Measurements from ENCODE around the gene NUP210L. TPM values are rescaled to one million over a fixed set of nuclear protein-coding genes. Genes with fewer than 3 reads are reported as not detected.

The NUP210L gene
- total and polyA plus RNA-seq, 2 of the 13 experiments (the other 11 are each of a cell fraction or from before 2014, with no cell fraction given) = not detected

DNA sequence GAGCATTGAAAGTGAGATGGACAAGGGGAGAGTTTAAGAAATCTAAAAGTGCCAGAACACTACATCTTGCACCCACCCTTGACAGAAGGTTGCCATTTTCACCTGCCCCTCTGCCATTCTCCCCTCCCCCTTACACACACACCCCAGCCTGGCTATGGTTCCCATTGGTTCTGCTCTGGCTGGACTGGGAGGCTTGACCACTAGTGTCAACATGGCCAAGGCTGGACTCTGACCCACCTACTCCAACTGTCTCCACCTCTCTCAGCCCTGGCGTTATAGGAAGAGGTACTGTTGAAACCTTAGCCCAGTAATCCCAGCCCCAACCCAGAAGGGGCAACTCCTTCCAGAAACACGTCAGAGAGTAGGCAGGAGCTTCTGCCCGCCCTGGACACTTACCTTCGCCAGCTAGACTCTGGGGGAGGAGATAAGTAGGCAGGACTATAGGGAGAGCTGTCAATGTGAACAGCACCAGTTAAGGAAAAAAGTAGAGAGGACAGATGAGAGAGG is 201.0 kb downstream of the NUP210L start (continued):
- TF ChIP-seq FOXO1 (CRISPR knock-in tag; IDR thresholded peaks at IDR 0.05) = peak; percentile 64
- no peak for TF ChIP-seq ZMAT3 (CRISPR knock-in tag; conservative IDR thresholded peaks at IDR 0.05)
- TF ChIP-seq ATF1 (CRISPR knock-in tag; IDR thresholded peaks at IDR 0.05) = no peak; the same call in 1 of the 2 replicates
- TF ChIP-seq ELF1 (CRISPR knock-in tag; IDR thresholded peaks at IDR 0.05) = peak; percentile 27; the same call in 1 of the 2 replicates
- no peak for TF ChIP-seq ATF7 (IDR thresholded peaks at IDR 0.05)
- TF ChIP-seq ATF7 (CRISPR knock-in tag; IDR thresholded peaks at IDR 0.05) = no peak
- TF ChIP-seq CENPT (CRISPR knock-in tag; IDR thresholded peaks at IDR 0.05; ENCODE audit: low read depth) = no peak
- TF ChIP-seq, protein P1, sequence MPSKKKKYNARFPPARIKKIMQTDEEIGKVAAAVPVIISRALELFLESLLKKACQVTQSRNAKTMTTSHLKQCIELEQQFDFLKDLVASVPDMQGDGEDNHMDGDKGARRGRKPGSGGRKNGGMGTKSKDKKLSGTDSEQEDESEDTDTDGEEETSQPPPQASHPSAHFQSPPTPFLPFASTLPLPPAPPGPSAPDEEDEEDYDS (CRISPR knock-in tag; IDR thresholded peaks at IDR 0.05) = peak; percentile 73; the same call in 1 of the 2 replicates
- no peak for TF ChIP-seq MLLT10 (CRISPR knock-in tag; IDR thresholded peaks at IDR 0.05)
- no peak for TF ChIP-seq HNRNPK (IDR thresholded peaks at IDR 0.05; ENCODE audit: low read depth, low read length, poor library complexity, severe bottlenecking)
- TF ChIP-seq HNF4A (CRISPR knock-in tag; IDR thresholded peaks at IDR 0.05) = peak; percentile 89
- TF ChIP-seq TMF1 (CRISPR knock-in tag; IDR thresholded peaks at IDR 0.05; ENCODE audit: low read depth) = no peak
- TF ChIP-seq, protein P2, sequence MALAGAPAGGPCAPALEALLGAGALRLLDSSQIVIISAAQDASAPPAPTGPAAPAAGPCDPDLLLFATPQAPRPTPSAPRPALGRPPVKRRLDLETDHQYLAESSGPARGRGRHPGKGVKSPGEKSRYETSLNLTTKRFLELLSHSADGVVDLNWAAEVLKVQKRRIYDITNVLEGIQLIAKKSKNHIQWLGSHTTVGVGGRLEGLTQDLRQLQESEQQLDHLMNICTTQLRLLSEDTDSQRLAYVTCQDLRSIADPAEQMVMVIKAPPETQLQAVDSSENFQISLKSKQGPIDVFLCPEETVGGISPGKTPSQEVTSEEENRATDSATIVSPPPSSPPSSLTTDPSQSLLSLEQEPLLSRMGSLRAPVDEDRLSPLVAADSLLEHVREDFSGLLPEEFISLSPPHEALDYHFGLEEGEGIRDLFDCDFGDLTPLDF (CRISPR knock-in tag; IDR thresholded peaks at IDR 0.05) = no peak
- no peak for TF ChIP-seq MXD4 (CRISPR knock-in tag; IDR thresholded peaks at IDR 0.05)
- TF ChIP-seq TRIM24 (CRISPR knock-in tag; IDR thresholded peaks at IDR 0.05) = no peak
- no peak for TF ChIP-seq HNRNPH1 (optimal IDR thresholded peaks at IDR 0.05; ENCODE audit: low read depth, low read length)
- TF ChIP-seq, protein P3, sequence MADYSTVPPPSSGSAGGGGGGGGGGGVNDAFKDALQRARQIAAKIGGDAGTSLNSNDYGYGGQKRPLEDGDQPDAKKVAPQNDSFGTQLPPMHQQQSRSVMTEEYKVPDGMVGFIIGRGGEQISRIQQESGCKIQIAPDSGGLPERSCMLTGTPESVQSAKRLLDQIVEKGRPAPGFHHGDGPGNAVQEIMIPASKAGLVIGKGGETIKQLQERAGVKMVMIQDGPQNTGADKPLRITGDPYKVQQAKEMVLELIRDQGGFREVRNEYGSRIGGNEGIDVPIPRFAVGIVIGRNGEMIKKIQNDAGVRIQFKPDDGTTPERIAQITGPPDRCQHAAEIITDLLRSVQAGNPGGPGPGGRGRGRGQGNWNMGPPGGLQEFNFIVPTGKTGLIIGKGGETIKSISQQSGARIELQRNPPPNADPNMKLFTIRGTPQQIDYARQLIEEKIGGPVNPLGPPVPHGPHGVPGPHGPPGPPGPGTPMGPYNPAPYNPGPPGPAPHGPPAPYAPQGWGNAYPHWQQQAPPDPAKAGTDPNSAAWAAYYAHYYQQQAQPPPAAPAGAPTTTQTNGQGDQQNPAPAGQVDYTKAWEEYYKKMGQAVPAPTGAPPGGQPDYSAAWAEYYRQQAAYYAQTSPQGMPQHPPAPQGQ (CRISPR knock-in tag; IDR thresholded peaks at IDR 0.05; ENCODE audit: borderline replicate concordance) = no peak
- TF ChIP-seq MAF1 (CRISPR knock-in tag; IDR thresholded peaks at IDR 0.05; ENCODE audit: borderline replicate concordance) = no peak
- 0 out of 2 replicates have a peak, but pooled peaks have one; percentile 24 for TF ChIP-seq NR2F6 (IDR thresholded peaks at IDR 0.05)
- TF ChIP-seq NR2F6 (CRISPR knock-in tag; IDR thresholded peaks at IDR 0.05) = peak; percentile 56; the same call in 1 of the 2 replicates
- TF ChIP-seq, protein P4, sequence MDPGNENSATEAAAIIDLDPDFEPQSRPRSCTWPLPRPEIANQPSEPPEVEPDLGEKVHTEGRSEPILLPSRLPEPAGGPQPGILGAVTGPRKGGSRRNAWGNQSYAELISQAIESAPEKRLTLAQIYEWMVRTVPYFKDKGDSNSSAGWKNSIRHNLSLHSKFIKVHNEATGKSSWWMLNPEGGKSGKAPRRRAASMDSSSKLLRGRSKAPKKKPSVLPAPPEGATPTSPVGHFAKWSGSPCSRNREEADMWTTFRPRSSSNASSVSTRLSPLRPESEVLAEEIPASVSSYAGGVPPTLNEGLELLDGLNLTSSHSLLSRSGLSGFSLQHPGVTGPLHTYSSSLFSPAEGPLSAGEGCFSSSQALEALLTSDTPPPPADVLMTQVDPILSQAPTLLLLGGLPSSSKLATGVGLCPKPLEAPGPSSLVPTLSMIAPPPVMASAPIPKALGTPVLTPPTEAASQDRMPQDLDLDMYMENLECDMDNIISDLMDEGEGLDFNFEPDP (CRISPR knock-in tag; conservative IDR thresholded peaks at IDR 0.05) = no peak
- no peak for TF ChIP-seq ZFP82 (CRISPR knock-in tag; IDR thresholded peaks at IDR 0.05; ENCODE audit: borderline replicate concordance)
- TF ChIP-seq, protein P5, sequence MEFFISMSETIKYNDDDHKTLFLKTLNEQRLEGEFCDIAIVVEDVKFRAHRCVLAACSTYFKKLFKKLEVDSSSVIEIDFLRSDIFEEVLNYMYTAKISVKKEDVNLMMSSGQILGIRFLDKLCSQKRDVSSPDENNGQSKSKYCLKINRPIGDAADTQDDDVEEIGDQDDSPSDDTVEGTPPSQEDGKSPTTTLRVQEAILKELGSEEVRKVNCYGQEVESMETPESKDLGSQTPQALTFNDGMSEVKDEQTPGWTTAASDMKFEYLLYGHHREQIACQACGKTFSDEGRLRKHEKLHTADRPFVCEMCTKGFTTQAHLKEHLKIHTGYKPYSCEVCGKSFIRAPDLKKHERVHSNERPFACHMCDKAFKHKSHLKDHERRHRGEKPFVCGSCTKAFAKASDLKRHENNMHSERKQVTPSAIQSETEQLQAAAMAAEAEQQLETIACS (CRISPR knock-in tag; IDR thresholded peaks at IDR 0.05) = no peak
- no peak for TF ChIP-seq ZNF660 (CRISPR knock-in tag; IDR thresholded peaks at IDR 0.05; ENCODE audit: borderline replicate concordance, low read depth)

All from HepG2 (cell line).